Measurements from ENCODE around the gene KIR3DL1.
"Not testable (repeated sequence)": the region's sequence is repeated elsewhere in the genome, so short reads cannot be mapped to it uniquely, and the experiment has no call there.

KIR3DL1 gene

GRCh38 chr19:54817670-54818536 lies 1.6 kb downstream of the KIR3DL1 start:
- no peak for DNase-seq

- DNase-seq = not testable (repeated sequence)
Measured at GRCh38 chr19:54824416-54824815, 8.1 kb downstream of the KIR3DL1 start.

GRCh38 chr19:54825326-54825725 lies 9.1 kb downstream of the KIR3DL1 start:
- DNase-seq = not testable (repeated sequence)

GRCh38 chr19:54828064-54828463 lies 11.8 kb downstream of the KIR3DL1 start:
- not testable (repeated sequence) for DNase-seq

GRCh38 chr19:54832496-54832895 lies 16.2 kb downstream of the KIR3DL1 start, which contains the start of gene KIR2DS4:
KIR2DS4 (plus strand) TSS chr19:54832676.
- DNase-seq = not testable (repeated sequence)

- not testable (repeated sequence) for DNase-seq
Measured at GRCh38 chr19:54835126-54835525, 18.9 kb downstream of the KIR3DL1 start.

GRCh38 chr19:54837522-54837921 lies 21.3 kb downstream of the KIR3DL1 start:
- not testable (repeated sequence) for DNase-seq

- DNase-seq = not testable (repeated sequence)
Measured at GRCh38 chr19:54843171-54843570, 26.9 kb downstream of the KIR3DL1 start.

GRCh38 chr19:54850061-54850640 lies 33.9 kb downstream of the KIR3DL1 start, which contains the start of gene KIR3DL2:
KIR3DL2 (plus strand) TSS chr19:54850443; CDS start chr19:54850476, 33 bp downstream.
- DNase-seq = not testable (repeated sequence)

GRCh38 chr19:54850930-54851329 lies 34.7 kb downstream of the KIR3DL1 start:
- no peak for DNase-seq

- DNase-seq = no peak
Measured at GRCh38 chr19:54851353-54851752, 35.1 kb downstream of the KIR3DL1 start.

GRCh38 chr19:54855241-54855640 lies 39.0 kb downstream of the KIR3DL1 start:
- DNase-seq = not testable (repeated sequence)

- not testable (repeated sequence) for DNase-seq
Measured at GRCh38 chr19:54858476-54858875, 42.2 kb downstream of the KIR3DL1 start.

GRCh38 chr19:54859421-54859820 lies 43.2 kb downstream of the KIR3DL1 start:
- DNase-seq = not testable (repeated sequence)

- DNase-seq = not testable (repeated sequence)
Measured at GRCh38 chr19:54863459-54863858, 47.2 kb downstream of the KIR3DL1 start.

GRCh38 chr19:54871696-54872095 lies 55.4 kb downstream of the KIR3DL1 start:
- no peak for DNase-seq

- DNase-seq = no peak
Measured at GRCh38 chr19:54873990-54874389, 57.7 kb downstream of the KIR3DL1 start, which contains the start of gene FCAR. FCAR (plus strand) TSS chr19:54874235; CDS start chr19:54874290, 55 bp downstream.

GRCh38 chr19:54875506-54875905 lies 59.2 kb downstream of the KIR3DL1 start:
- no peak for DNase-seq

- no peak for DNase-seq
Measured at GRCh38 chr19:54877471-54877870, 61.2 kb downstream of the KIR3DL1 start.

All from NCI-H526 (cell line).